ENCODE data around the gene CERS6. TPM values are rescaled to one million over a fixed set of nuclear protein-coding genes. Genes with fewer than 3 reads are reported as not detected.
A peak's percentile ranks its signal among the peaks of the same experiment; 100 is the strongest.

The CERS6 gene
- total RNA-seq, 4 donors from 2014 or later, result 46.6 to 67.7 (median 53.6) TPM

GRCh38 chr2:168461942-168462331 is 5.9 kb downstream of the CERS6 start:
- Histone ChIP-seq H3K9me3 (no peaks in the 10 kb centered on the region), H3K27me3 (no peaks in the 10 kb centered on the region), H3K4me3 (no peak overlapping the region), H3K4me1 (peaks cover 37 to 68% (median 48%) of the 10 kb centered on the region in 4 donors), H3K36me3 (no peaks in the 10 kb centered on the region), H3K27ac (replicated peaks in 1 of 4) (no peak overlapping the region)
- 93% methylated on average over 2 of the region's 2 CpGs for WGBS
- no peak for TF ChIP-seq POLR2AphosphoS5 (IDR thresholded peaks at IDR 0.05)
- peak in 1 of 3 experiments; percentile 14 for TF ChIP-seq CTCF (IDR thresholded peaks at IDR 0.05)
- TF ChIP-seq POLR2A (IDR thresholded peaks at IDR 0.05; ENCODE audit: low read depth), result no peak
- no peak for DNase-seq (ENCODE audit: extremely low spot score)
- intact Hi-C loops (cut with DNase I), result no loop called here

GRCh38 chr2:168462543-168463045 is 6.5 kb downstream of the CERS6 start:
- intact Hi-C loops (cut with DNase I), result no loop called here
- WGBS, result 91% methylated on average over 2 of the region's 2 CpGs
- Histone ChIP-seq H3K4me1 (peaks cover 43 to 73% (median 53%) of the 10 kb centered on the region in 4 donors), H3K36me3 (no peaks in the 10 kb centered on the region), H3K9me3 (no peaks in the 10 kb centered on the region), H3K27me3 (no peaks in the 10 kb centered on the region), H3K4me3 (no peak overlapping the region), H3K27ac (replicated peaks in 1 of 4) (no peak overlapping the region)
- TF ChIP-seq EP300 (IDR thresholded peaks at IDR 0.05) (no peak), CTCF (IDR thresholded peaks at IDR 0.05) (no peak), POLR2AphosphoS5 (IDR thresholded peaks at IDR 0.05) (no peak), POLR2A (IDR thresholded peaks at IDR 0.05; ENCODE audit: low read depth) (no peak)
- DNase-seq (ENCODE audit: extremely low spot score), result no peak

GRCh38 chr2:168465594-168465993 is 9.5 kb downstream of the CERS6 start:
- intact Hi-C loops (cut with DNase I), result no loop called here
- H3K27ac ChIP-seq (replicated peaks in 1 of 4), result peak overlapping the region in 3 of 4 donors; percentile 52 to 56 (median 56)

GRCh38 chr2:168466190-168466737 is 10.2 kb downstream of the CERS6 start:
- no peaks in the 10 kb centered on the region for H3K36me3 ChIP-seq
- H3K4me1 ChIP-seq, result peaks cover 55 to 72% (median 65%) of the 10 kb centered on the region in 4 donors
- H3K27me3 ChIP-seq, result no peaks in the 10 kb centered on the region
- 44% methylated on average over 2 of the region's 2 CpGs for WGBS
- intact Hi-C loops (cut with DNase I), result no loop called here
- H3K27ac ChIP-seq (replicated peaks in 1 of 4), result peak overlapping the region; percentile 36 to 56 (median 54)
- DNase-seq (ENCODE audit: extremely low spot score), result no peak
- TF ChIP-seq EP300 (IDR thresholded peaks at IDR 0.05) (no peak), POLR2A (IDR thresholded peaks at IDR 0.05; ENCODE audit: low read depth) (no peak), POLR2AphosphoS5 (IDR thresholded peaks at IDR 0.05) (no peak), CTCF (IDR thresholded peaks at IDR 0.05) (no peak)
- H3K9me3 ChIP-seq, result no peaks in the 10 kb centered on the region
- peak overlapping the region in 1 of 4 donors; percentile 16 for H3K4me3 ChIP-seq

More at GRCh38 chr2:168465594-168465993, 9.5 kb downstream of the CERS6 start:
- Histone ChIP-seq H3K9me3 (no peaks in the 10 kb centered on the region), H3K36me3 (no peaks in the 10 kb centered on the region), H3K4me3 (no peak overlapping the region), H3K27me3 (no peaks in the 10 kb centered on the region), H3K4me1 (peaks cover 56 to 72% (median 64%) of the 10 kb centered on the region in 4 donors)
- TF ChIP-seq POLR2AphosphoS5 (IDR thresholded peaks at IDR 0.05) (no peak), POLR2A (IDR thresholded peaks at IDR 0.05; ENCODE audit: low read depth) (no peak), CTCF (IDR thresholded peaks at IDR 0.05) (no peak), EP300 (IDR thresholded peaks at IDR 0.05) (no peak)
- no peak for DNase-seq (ENCODE audit: extremely low spot score)

All from esophagus muscularis mucosa (tissue), 4 donors.